ENCODE results near the gene TTC34. TPM values are rescaled to one million over a fixed set of nuclear protein-coding genes. Genes with fewer than 3 reads are reported as not detected.

TTC34 gene
- total RNA-seq, 2 donors from 2014 or later = 0.41 to 0.63 TPM

DNA sequence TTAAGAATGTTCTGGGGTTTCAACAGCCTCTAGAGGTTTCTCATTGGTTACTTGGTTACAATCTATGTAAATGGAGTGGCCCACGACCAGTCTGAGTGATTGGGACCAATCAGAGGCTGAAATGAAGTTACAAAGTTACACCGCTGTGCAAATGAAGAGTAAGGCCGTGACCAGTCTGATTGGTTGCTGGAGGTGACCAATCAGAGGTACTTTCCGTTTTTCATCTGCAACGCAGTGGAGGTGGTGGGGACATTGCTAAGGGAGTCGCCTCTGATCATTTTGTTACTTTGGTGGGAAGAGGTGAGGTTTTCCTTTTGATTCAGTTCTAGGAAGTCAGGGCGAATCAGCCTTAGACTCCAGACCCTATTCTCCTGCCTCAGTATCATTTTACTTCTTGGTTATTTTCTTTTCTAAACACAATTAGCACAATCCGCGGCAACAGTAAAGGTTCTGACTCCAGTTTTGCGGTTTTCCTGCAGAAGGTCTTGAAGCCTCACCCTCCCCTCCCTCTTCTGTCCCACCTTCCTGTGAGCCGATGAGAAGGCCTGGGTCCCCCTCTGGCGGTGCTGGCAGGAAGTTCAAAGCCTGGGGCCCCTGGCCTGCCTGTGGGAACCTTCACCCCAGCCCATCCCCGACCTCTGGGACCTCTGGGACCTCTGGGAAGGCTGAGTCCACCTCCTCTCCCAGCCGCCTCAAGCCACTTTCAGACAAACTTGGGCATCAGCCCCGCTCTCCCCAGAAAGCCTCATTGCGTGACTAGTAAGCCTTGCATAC, 38.7 kb upstream of the TTC34 start:
- no peaks in the 10 kb centered on the region for H3K4me1 ChIP-seq (ENCODE audit: control insufficient read depth in 1 of 2, low read depth in 2 of 2)
- no peak overlapping the region for H3K27ac ChIP-seq
- no peaks in the 10 kb centered on the region for H3K27me3 ChIP-seq (replicated peaks; ENCODE audit: insufficient read depth)
- H3K36me3 ChIP-seq = no peaks in the 10 kb centered on the region
- H3K9me3 ChIP-seq = peaks cover 3% of the 10 kb centered on the region
- ATAC-seq (ENCODE audit: insufficient number of reproducible peaks, low FRiP score, low read depth) (no peak), DNase-seq (ENCODE audit: low spot score) (no peak)
- TF ChIP-seq, protein P1, sequence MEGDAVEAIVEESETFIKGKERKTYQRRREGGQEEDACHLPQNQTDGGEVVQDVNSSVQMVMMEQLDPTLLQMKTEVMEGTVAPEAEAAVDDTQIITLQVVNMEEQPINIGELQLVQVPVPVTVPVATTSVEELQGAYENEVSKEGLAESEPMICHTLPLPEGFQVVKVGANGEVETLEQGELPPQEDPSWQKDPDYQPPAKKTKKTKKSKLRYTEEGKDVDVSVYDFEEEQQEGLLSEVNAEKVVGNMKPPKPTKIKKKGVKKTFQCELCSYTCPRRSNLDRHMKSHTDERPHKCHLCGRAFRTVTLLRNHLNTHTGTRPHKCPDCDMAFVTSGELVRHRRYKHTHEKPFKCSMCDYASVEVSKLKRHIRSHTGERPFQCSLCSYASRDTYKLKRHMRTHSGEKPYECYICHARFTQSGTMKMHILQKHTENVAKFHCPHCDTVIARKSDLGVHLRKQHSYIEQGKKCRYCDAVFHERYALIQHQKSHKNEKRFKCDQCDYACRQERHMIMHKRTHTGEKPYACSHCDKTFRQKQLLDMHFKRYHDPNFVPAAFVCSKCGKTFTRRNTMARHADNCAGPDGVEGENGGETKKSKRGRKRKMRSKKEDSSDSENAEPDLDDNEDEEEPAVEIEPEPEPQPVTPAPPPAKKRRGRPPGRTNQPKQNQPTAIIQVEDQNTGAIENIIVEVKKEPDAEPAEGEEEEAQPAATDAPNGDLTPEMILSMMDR (IDR thresholded peaks at IDR 0.05) = no peak
- H3K4me3 ChIP-seq = no peak overlapping the region

DNA sequence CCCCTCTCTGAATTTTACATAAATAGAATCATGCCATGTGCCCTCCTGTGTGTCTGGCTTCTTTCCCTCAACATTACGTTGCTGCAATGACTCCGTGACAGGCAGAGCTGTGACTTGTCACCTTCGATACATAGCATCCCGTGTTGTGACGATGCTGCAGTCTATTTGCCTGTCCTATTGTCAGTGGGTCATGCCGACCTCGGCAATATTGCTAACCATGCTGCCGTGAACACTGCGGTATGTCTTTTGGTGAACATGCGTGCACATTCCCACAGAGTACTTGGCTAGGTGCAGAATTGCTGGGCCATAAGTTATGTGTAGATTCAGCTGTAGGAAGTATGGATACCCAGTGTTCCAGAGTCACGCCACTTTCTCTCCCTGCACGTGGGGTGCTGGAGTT, 36.3 kb upstream of the TTC34 start:
- Histone ChIP-seq H3K4me3 (no peak overlapping the region), H3K27ac (no peak overlapping the region), H3K4me1 (ENCODE audit: control insufficient read depth in 1 of 2, low read depth in 2 of 2) (no peaks in the 10 kb centered on the region), H3K9me3 (no peaks in the 10 kb centered on the region), H3K27me3 (replicated peaks; ENCODE audit: insufficient read depth) (no peaks in the 10 kb centered on the region), H3K36me3 (no peaks in the 10 kb centered on the region)
- ATAC-seq (ENCODE audit: insufficient number of reproducible peaks, low FRiP score, low read depth) (no peak), DNase-seq (ENCODE audit: low spot score) (no peak)
- TF ChIP-seq, protein P1 (IDR thresholded peaks at IDR 0.05) = no peak

GRCh38 chr1:2837316-2837715, 35.8 kb upstream of the TTC34 start:
- no peaks in the 10 kb centered on the region for H3K9me3 ChIP-seq
- no peaks in the 10 kb centered on the region for H3K36me3 ChIP-seq
- no peak overlapping the region for H3K27ac ChIP-seq
- ATAC-seq (ENCODE audit: insufficient number of reproducible peaks, low FRiP score, low read depth) = no peak
- no peaks in the 10 kb centered on the region for H3K4me1 ChIP-seq (ENCODE audit: control insufficient read depth in 1 of 2, low read depth in 2 of 2)
- TF ChIP-seq, protein P1 (IDR thresholded peaks at IDR 0.05) = no peak
- H3K27me3 ChIP-seq (replicated peaks; ENCODE audit: insufficient read depth) = no peaks in the 10 kb centered on the region
- H3K4me3 ChIP-seq = no peak overlapping the region
- no peak for DNase-seq (ENCODE audit: low spot score)

GRCh38 chr1:2836333-2836970, 35.0 kb upstream of the TTC34 start:
- ATAC-seq (ENCODE audit: insufficient number of reproducible peaks, low FRiP score, low read depth) = no peak
- no peaks in the 10 kb centered on the region for H3K9me3 ChIP-seq
- TF ChIP-seq, protein P1 (IDR thresholded peaks at IDR 0.05) = no peak
- no peak overlapping the region for H3K27ac ChIP-seq
- H3K27me3 ChIP-seq (replicated peaks; ENCODE audit: insufficient read depth) = no peaks in the 10 kb centered on the region
- H3K4me3 ChIP-seq = no peak overlapping the region
- H3K4me1 ChIP-seq (ENCODE audit: control insufficient read depth in 1 of 2, low read depth in 2 of 2) = no peaks in the 10 kb centered on the region
- H3K36me3 ChIP-seq = no peaks in the 10 kb centered on the region
- no peak for DNase-seq (ENCODE audit: low spot score)

- TF ChIP-seq, protein P1 (IDR thresholded peaks at IDR 0.05) = no peak
- no peak overlapping the region for H3K27ac ChIP-seq
- H3K9me3 ChIP-seq = no peaks in the 10 kb centered on the region
- no peak overlapping the region for H3K4me3 ChIP-seq
- no peaks in the 10 kb centered on the region for H3K27me3 ChIP-seq (replicated peaks; ENCODE audit: insufficient read depth)
- H3K36me3 ChIP-seq = no peaks in the 10 kb centered on the region
- no peaks in the 10 kb centered on the region for H3K4me1 ChIP-seq (ENCODE audit: control insufficient read depth in 1 of 2, low read depth in 2 of 2)
- ATAC-seq (ENCODE audit: insufficient number of reproducible peaks, low FRiP score, low read depth) (no peak), DNase-seq (ENCODE audit: low spot score) (no peak)
These were observed 34.2 kb upstream of the TTC34 start for GRCh38 chr1:2835650-2836159.

Data from thoracic aorta (tissue), 2 donors.